Left lung (tissue), 10 donors: ENCODE data around the gene LOXL3. TPM values are rescaled to one million over a fixed set of nuclear protein-coding genes. Genes with fewer than 3 reads are reported as not detected.
A peak's percentile ranks its signal among the peaks of the same experiment; 100 is the strongest.

Source experiments
- ATAC-seq: fragments of 200-7000 bp; cut with Tn5 transposase; one replicate; pipeline ENCODE4 v1.9.1; 2020; ENCODE audit warnings: moderate library complexity
- DNase-seq, 4 donors: peaks; one replicate each; pipeline ENCODE4 v3.0.0-alpha.2; 2013 to 2020
- H3K27ac ChIP-seq, 2 donors: fragments of 200-600 bp; sonication (generic) in 1 of 2; one replicate each; pipeline versions ENCODE4 v1.5.0 to v1.8.0; 2020 to 2021
- H3K27me3 ChIP-seq, 2 donors: fragments of 200-600 bp; sonication (generic) in 1 of 2; one replicate each; pipeline versions ENCODE4 v1.5.0 to v1.8.0; 2020 to 2021
- H3K36me3 ChIP-seq, 2 donors: fragments of 200-600 bp; sonication (generic) in 1 of 2; one replicate each; pipeline versions ENCODE4 v1.5.0 to v1.8.0; 2020 to 2021
- H3K4me1 ChIP-seq, 2 donors: fragments of 200-600 bp; one replicate each; pipeline ENCODE4 v1.8.0; 2021
- H3K4me3 ChIP-seq, 2 donors: fragments of 200-600 bp; sonication (generic) in 1 of 2; one replicate each; pipeline versions ENCODE4 v1.5.0 to v1.8.0; 2020 to 2021; ENCODE audit warnings: mild to moderate bottlenecking in 1 of 2
- H3K9me3 ChIP-seq, 2 donors: fragments of 200-600 bp; sonication (generic) in 1 of 2; one replicate each; pipeline versions ENCODE4 v1.5.0 to v1.8.0; 2020 to 2021
- intact Hi-C, 2 donors: fragments of 100-400 bp; cut with DNase I; formaldehyde crosslinking; loops; one replicate each; pipeline versions ENCODE4 v1.11.2 to v1.14.2; 2022
- polyA plus RNA-seq, 6 donors: library from polyadenylated mRNA; unstranded; fragments of 120-200 nt; gene quantifications; one replicate each; pipeline ENCODE4 v1.2.1, GENCODE V29; 2013; ENCODE audit not compliant: insufficient read length in 6 of 6
- total RNA-seq, 2 donors: library from RNA; stranded (reverse); fragmentation: NEBNext Ultra II Directional; extraction: Animal tissue kit (Norgen Biotek cat#: 25700); gene quantifications; one replicate each; pipeline ENCODE4 v1.2.1, GENCODE V29; 2021
- TF ChIP-seq, protein P1 (sequence below), 2 donors: fragments of 200-600 bp; sonication (generic) in 1 of 2; IDR thresholded peaks; one replicate each; pipeline versions ENCODE4 v1.5.0 to v1.8.0; 2021; ENCODE audit warnings: antibody characterized with exemption in 2 of 2
- donor health status: DM: no; HTN: yes; CAD: no.
- donor health status: DM: no; HTN: no; CAD: no.

LOXL3 gene
- total and polyA plus RNA-seq, 8 donors = 8.4 to 12.2 (median 10.0) TPM

- intact Hi-C loops = no loop called here
- Histone ChIP-seq H3K27me3 (no peaks in the 10 kb centered on the region), H3K27ac (no peak overlapping the region)
Observed at GRCh38 chr2:74551530-74551929, 2.2 kb downstream of the LOXL3 start.

DNA sequence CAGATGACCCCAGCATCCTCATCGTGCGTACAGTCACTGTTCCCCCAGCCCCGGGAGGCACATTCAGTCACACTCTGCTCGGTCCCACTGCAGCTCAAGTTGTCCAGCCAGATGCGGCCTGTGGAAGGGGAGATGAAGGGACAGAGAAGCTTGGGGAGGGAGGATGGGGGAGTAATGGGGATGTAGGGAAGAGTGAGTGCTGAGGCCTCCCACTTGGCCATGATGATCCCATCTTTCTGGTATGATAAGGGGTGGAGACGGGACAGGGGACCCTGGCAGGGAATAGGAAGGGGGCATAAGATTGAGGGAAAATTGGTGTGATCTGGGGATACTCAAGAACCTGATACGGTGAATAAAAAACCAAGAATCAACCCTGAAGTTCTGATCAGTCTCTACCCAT lies 3.5 kb downstream of the LOXL3 start:
- DNase-seq (no peak), ATAC-seq (no peak)
- Histone ChIP-seq H3K27me3 (no peaks in the 10 kb centered on the region), H3K36me3 (no peaks in the 10 kb centered on the region), H3K4me3 (no peak overlapping the region), H3K9me3 (no peaks in the 10 kb centered on the region), H3K4me1 (peaks cover 10 to 37% of the 10 kb centered on the region in 2 donors), H3K27ac (no peak overlapping the region)
- TF ChIP-seq, protein P1, sequence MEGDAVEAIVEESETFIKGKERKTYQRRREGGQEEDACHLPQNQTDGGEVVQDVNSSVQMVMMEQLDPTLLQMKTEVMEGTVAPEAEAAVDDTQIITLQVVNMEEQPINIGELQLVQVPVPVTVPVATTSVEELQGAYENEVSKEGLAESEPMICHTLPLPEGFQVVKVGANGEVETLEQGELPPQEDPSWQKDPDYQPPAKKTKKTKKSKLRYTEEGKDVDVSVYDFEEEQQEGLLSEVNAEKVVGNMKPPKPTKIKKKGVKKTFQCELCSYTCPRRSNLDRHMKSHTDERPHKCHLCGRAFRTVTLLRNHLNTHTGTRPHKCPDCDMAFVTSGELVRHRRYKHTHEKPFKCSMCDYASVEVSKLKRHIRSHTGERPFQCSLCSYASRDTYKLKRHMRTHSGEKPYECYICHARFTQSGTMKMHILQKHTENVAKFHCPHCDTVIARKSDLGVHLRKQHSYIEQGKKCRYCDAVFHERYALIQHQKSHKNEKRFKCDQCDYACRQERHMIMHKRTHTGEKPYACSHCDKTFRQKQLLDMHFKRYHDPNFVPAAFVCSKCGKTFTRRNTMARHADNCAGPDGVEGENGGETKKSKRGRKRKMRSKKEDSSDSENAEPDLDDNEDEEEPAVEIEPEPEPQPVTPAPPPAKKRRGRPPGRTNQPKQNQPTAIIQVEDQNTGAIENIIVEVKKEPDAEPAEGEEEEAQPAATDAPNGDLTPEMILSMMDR (IDR thresholded peaks at IDR 0.05) = no peak
- intact Hi-C loops = no loop called here

More at GRCh38 chr2:74551530-74551929, 2.2 kb downstream of the LOXL3 start:
- Histone ChIP-seq H3K4me1 (peaks cover 13 to 50% of the 10 kb centered on the region in 2 donors), H3K4me3 (no peak overlapping the region), H3K36me3 (peaks cover 0 to 5% of the 10 kb centered on the region in 2 donors), H3K9me3 (no peaks in the 10 kb centered on the region)
- ATAC-seq (no peak), DNase-seq (no peak)
- TF ChIP-seq, protein P1 (IDR thresholded peaks at IDR 0.05) = no peak

- DNase-seq = peak in 3 of 4 donors; percentile 72 to 92 (median 74)
- no peaks in the 10 kb centered on the region for H3K27me3 ChIP-seq
- H3K4me1 ChIP-seq = peaks cover 8 to 34% of the 10 kb centered on the region in 2 donors
- H3K36me3 ChIP-seq = no peaks in the 10 kb centered on the region
- ATAC-seq = peak; percentile 91
- peak overlapping the region; percentile 59 to 60 for H3K4me3 ChIP-seq
- intact Hi-C loops = no loop called here
- H3K9me3 ChIP-seq = no peaks in the 10 kb centered on the region
- TF ChIP-seq, protein P1 (IDR thresholded peaks at IDR 0.05) = no peak
- H3K27ac ChIP-seq = peak overlapping the region; percentile 30 to 50
Observed at GRCh38 chr2:74548900-74549826, 4.6 kb downstream of the LOXL3 start.

GRCh38 chr2:74548285-74548899 lies 5.3 kb downstream of the LOXL3 start:
- H3K36me3 ChIP-seq = no peaks in the 10 kb centered on the region
- DNase-seq = peak in 1 of 4 donors; percentile 13
- H3K4me3 ChIP-seq = peak overlapping the region; percentile 59 to 60
- peak overlapping the region; percentile 30 to 50 for H3K27ac ChIP-seq
- H3K9me3 ChIP-seq = no peaks in the 10 kb centered on the region
- TF ChIP-seq, protein P1 (IDR thresholded peaks at IDR 0.05) = no peak
- no peak for ATAC-seq
- H3K27me3 ChIP-seq = no peaks in the 10 kb centered on the region
- peaks cover 5 to 29% of the 10 kb centered on the region in 2 donors for H3K4me1 ChIP-seq
- intact Hi-C loops = no loop called here

DNA sequence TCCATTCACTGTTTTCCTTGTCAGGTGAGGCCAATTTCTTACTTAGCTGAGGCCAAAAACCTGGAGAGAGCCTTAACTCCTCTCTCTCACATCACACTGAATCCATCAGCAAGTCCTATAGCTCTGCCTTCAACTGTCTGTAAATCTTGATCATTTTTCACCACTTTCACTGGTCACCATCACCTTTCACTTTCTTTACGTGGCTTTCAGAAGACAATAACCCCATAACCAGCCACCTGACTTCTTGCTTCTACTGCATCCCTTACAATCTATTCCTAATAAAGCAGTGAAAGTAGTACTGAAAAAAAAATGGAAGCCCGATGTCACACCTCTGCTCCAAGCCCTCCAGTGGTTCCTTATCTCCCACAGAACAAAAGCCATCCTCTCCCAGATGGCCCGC lies 7.7 kb downstream of the LOXL3 start:
- Histone ChIP-seq H3K4me1 (peaks cover 0 to 24% of the 10 kb centered on the region in 2 donors), H3K9me3 (no peaks in the 10 kb centered on the region), H3K4me3 (no peak overlapping the region), H3K27me3 (no peaks in the 10 kb centered on the region), H3K27ac (no peak overlapping the region), H3K36me3 (no peaks in the 10 kb centered on the region)
- ATAC-seq (no peak), DNase-seq (no peak)
- intact Hi-C loops = no loop called here
- TF ChIP-seq, protein P1 (IDR thresholded peaks at IDR 0.05) = no peak
